ENCODE results near the gene COL6A2. TPM values are rescaled to one million over a fixed set of nuclear protein-coding genes. Genes with fewer than 3 reads are reported as not detected.

COL6A2 gene
- total RNA-seq, 1 experiment from 2014 or later, result 87.0 TPM

- Histone ChIP-seq H3K4me2 (ENCODE audit: low read length) (no peak overlapping the region), H3K27me3 (ENCODE audit: insufficient read depth, low read length) (no peaks in the 10 kb centered on the region), H3K9ac (ENCODE audit: low read length) (no peak overlapping the region), H2AFZ (ENCODE audit: low read depth, low read length, poor library complexity, severe bottlenecking) (no peak overlapping the region), H4K20me1 (ENCODE audit: insufficient read depth) (no peaks in the 10 kb centered on the region), H3K4me1 (ENCODE audit: control insufficient read depth in 1 of 2, insufficient read depth in 2 of 2, low read length in 2 of 2) (peaks cover 0 to 17% of the 10 kb centered on the region in 2 experiments; a peak in 2 of 4 replicates), H3K9me2 (ENCODE audit: insufficient read depth) (no peaks in the 10 kb centered on the region), H3K79me2 (ENCODE audit: insufficient read depth, low read length) (no peaks in the 10 kb centered on the region), H3K36me3 (ENCODE audit: control insufficient read depth in 1 of 2, insufficient read depth in 2 of 2, low read length in 2 of 2) (no peaks in the 10 kb centered on the region), H3K4me3 (replicated peaks in 1 of 2; ENCODE audit: low read depth in 1 of 2, low read length in 2 of 2) (no peak overlapping the region), H3K9me3 (ENCODE audit: control insufficient read depth in 1 of 2, insufficient read depth in 1 of 2, low read depth in 1 of 2, low read length in 2 of 2) (no peaks in the 10 kb centered on the region; a peak in 1 of 4 replicates), H3K27ac (ENCODE audit: low read depth, low read length) (no peak overlapping the region)
- ATAC-seq, result no peak
- TF ChIP-seq CEBPB (IDR thresholded peaks at IDR 0.05; ENCODE audit: low read depth) (no peak), RAD21 (IDR thresholded peaks at IDR 0.05; ENCODE audit: low read depth) (no peak), ELF1 (IDR thresholded peaks at IDR 0.05; ENCODE audit: borderline replicate concordance, low read depth) (no peak), ATF3 (IDR thresholded peaks at IDR 0.05) (no peak)
- intact Hi-C loops (cut with micrococcal nuclease), result no loop called here
- ChIA-PET CTCF (no interaction called here), RAD21 (ENCODE audit: low non-redundant PET in 1 of 2, low total read pairs in 2 of 2, uncharacterized antibody in 2 of 2, unreplicated experiment in 2 of 2) (no interaction called here), POLR2A (no interaction called here)
- DNase-seq (ENCODE audit: low read depth, low spot score), result no peak
- no TSS peak for BruUV-seq (replicated peaks)
Measured at GRCh38 chr21:46056450-46056903, 41.4 kb upstream of the COL6A2 start.

GRCh38 chr21:46057111-46057709 is 40.7 kb upstream of the COL6A2 start:
- ATAC-seq (no peak), DNase-seq (ENCODE audit: low read depth, low spot score) (no peak)
- Histone ChIP-seq H3K36me3 (ENCODE audit: control insufficient read depth in 1 of 2, insufficient read depth in 2 of 2, low read length in 2 of 2) (no peaks in the 10 kb centered on the region), H3K9me3 (ENCODE audit: control insufficient read depth in 1 of 2, insufficient read depth in 1 of 2, low read depth in 1 of 2, low read length in 2 of 2) (peaks cover 0 to 1% of the 10 kb centered on the region in 2 experiments; a peak in 2 of 4 replicates), H2AFZ (ENCODE audit: low read depth, low read length, poor library complexity, severe bottlenecking) (no peak overlapping the region), H3K4me2 (ENCODE audit: low read length) (no peak overlapping the region), H3K27ac (ENCODE audit: low read depth, low read length) (no peak overlapping the region), H3K4me3 (replicated peaks in 1 of 2; ENCODE audit: low read depth in 1 of 2, low read length in 2 of 2) (no peak overlapping the region), H3K9me2 (ENCODE audit: insufficient read depth) (no peaks in the 10 kb centered on the region), H3K9ac (ENCODE audit: low read length) (no peak overlapping the region), H3K79me2 (ENCODE audit: insufficient read depth, low read length) (no peaks in the 10 kb centered on the region), H3K27me3 (ENCODE audit: insufficient read depth, low read length) (no peaks in the 10 kb centered on the region), H3K4me1 (ENCODE audit: control insufficient read depth in 1 of 2, insufficient read depth in 2 of 2, low read length in 2 of 2) (peaks cover 0 to 17% of the 10 kb centered on the region in 2 experiments; a peak in 2 of 4 replicates), H4K20me1 (ENCODE audit: insufficient read depth) (no peaks in the 10 kb centered on the region)
- ChIA-PET CTCF (no interaction called here), POLR2A (no interaction called here), RAD21 (ENCODE audit: low non-redundant PET in 1 of 2, low total read pairs in 2 of 2, uncharacterized antibody in 2 of 2, unreplicated experiment in 2 of 2) (no interaction called here)
- TF ChIP-seq CBX3 (IDR thresholded peaks at IDR 0.05; ENCODE audit: low read depth) (no peak), MAX (IDR thresholded peaks at IDR 0.05) (no peak), REST (IDR thresholded peaks at IDR 0.05; ENCODE audit: low read depth) (no peak), ZNF274 (IDR thresholded peaks at IDR 0.05; ENCODE audit: low read depth, low read length) (no peak), ZFX (IDR thresholded peaks at IDR 0.05) (no peak), FOSL1 (IDR thresholded peaks at IDR 0.05; ENCODE audit: low read depth) (no peak), EZH2 (IDR thresholded peaks at IDR 0.05) (no peak), SRF (IDR thresholded peaks at IDR 0.05; ENCODE audit: low read depth) (no peak)
- intact Hi-C loops (cut with micrococcal nuclease), result no loop called here
- no TSS peak for BruUV-seq (replicated peaks)

All from HCT116 (cell line).